Esophagus muscularis mucosa (tissue), 4 donors: ENCODE results near the gene CCDC188.

Source experiments
- EP300 ChIP-seq: sonication (generic); formaldehyde crosslinking; IDR thresholded peaks from one replicate; pipeline ENCODE4 v1.6.1; 2017; ENCODE audit warnings: antibody characterized with exemption
- POLR2A ChIP-seq: fragments of 450-650 bp; IDR thresholded peaks from one replicate; pipeline ENCODE4 v1.6.1; 2017; ENCODE audit warnings: antibody characterized with exemption, moderate library complexity, mild to moderate bottlenecking, low read depth
- POLR2AphosphoS5 ChIP-seq, 2 donors: sonication (generic); formaldehyde crosslinking; IDR thresholded peaks; one replicate each; pipeline ENCODE4 v1.6.1; 2017; ENCODE audit warnings: antibody characterized with exemption in 2 of 2
- TF ChIP-seq, protein P1 (sequence below), 3 experiments: fragments of 200-600 bp in 2 of 3; fragments of 450-650 bp in 1 of 3; sonication (generic) in 2 of 3; IDR thresholded peaks; one replicate each; pipeline ENCODE4 v1.5.1; 2017 to 2019; ENCODE audit warnings: antibody characterized with exemption in 3 of 3, mild to moderate bottlenecking in 2 of 3, moderate library complexity in 1 of 3

DNA sequence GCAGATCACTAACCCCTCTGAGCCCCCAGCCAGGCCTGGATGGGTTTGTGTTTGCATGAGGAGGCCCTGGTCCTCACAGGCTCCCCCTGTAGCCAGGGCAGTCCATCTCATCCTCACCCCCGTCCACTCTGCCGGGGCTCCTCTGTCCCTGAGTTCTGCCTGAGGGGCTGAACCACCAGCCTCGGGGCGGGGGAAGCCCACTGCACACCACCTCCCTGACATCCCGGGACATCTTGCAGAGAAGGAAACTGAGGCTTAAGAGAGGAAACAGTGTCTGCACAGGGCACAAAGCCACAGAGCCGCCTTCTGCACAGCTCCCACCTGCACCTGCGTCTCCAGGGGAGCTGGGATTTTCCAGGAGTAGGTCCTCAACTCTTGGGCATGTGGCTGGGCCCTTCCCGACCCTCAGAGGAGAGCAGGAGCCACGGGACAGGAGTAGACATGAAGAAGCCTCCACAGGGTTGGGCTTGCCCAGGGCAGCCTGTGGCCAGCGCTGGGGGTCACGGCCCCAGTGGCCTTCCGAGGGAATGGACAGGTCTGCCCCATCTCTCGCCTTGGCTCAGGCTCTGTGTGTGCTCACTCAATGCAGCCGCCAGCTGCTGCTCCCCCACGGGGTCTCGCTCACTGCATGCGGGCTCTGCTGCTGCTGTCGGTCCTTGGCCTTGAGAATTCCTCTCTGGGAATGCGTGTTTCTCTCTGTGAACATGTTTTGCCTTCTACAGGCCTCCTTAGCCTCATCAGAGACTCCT lies 45.4 kb upstream of the CCDC188 start:
- TF ChIP-seq, protein P1, sequence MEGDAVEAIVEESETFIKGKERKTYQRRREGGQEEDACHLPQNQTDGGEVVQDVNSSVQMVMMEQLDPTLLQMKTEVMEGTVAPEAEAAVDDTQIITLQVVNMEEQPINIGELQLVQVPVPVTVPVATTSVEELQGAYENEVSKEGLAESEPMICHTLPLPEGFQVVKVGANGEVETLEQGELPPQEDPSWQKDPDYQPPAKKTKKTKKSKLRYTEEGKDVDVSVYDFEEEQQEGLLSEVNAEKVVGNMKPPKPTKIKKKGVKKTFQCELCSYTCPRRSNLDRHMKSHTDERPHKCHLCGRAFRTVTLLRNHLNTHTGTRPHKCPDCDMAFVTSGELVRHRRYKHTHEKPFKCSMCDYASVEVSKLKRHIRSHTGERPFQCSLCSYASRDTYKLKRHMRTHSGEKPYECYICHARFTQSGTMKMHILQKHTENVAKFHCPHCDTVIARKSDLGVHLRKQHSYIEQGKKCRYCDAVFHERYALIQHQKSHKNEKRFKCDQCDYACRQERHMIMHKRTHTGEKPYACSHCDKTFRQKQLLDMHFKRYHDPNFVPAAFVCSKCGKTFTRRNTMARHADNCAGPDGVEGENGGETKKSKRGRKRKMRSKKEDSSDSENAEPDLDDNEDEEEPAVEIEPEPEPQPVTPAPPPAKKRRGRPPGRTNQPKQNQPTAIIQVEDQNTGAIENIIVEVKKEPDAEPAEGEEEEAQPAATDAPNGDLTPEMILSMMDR (IDR thresholded peaks at IDR 0.05): no peak
- TF ChIP-seq POLR2A: no peak
- TF ChIP-seq POLR2AphosphoS5 (IDR thresholded peaks at IDR 0.05): no peak
- no peak for TF ChIP-seq EP300
